Gastroesophageal sphincter (tissue), 3 donors: ENCODE measurements around the gene NUDT4.
"Not testable (repeated sequence)": the region's sequence is repeated elsewhere in the genome, so short reads cannot be mapped to it uniquely, and the experiment has no call there.

Source experiments
- CTCF ChIP-seq, 4 experiments: fragments of 200-600 bp in 2 of 4; fragments of 450-650 bp in 2 of 4; sonication (generic) in 1 of 4; IDR thresholded peaks; one replicate each; pipeline ENCODE4 v1.5.1; 2017 to 2019; ENCODE audit warnings: antibody characterized with exemption in 4 of 4, mild to moderate bottlenecking in 2 of 4, moderate library complexity in 2 of 4
- EP300 ChIP-seq: sonication (generic); formaldehyde crosslinking; IDR thresholded peaks from one replicate; pipeline ENCODE4 v1.6.1; 2017; ENCODE audit warnings: antibody characterized with exemption, mild to moderate bottlenecking

DNA sequence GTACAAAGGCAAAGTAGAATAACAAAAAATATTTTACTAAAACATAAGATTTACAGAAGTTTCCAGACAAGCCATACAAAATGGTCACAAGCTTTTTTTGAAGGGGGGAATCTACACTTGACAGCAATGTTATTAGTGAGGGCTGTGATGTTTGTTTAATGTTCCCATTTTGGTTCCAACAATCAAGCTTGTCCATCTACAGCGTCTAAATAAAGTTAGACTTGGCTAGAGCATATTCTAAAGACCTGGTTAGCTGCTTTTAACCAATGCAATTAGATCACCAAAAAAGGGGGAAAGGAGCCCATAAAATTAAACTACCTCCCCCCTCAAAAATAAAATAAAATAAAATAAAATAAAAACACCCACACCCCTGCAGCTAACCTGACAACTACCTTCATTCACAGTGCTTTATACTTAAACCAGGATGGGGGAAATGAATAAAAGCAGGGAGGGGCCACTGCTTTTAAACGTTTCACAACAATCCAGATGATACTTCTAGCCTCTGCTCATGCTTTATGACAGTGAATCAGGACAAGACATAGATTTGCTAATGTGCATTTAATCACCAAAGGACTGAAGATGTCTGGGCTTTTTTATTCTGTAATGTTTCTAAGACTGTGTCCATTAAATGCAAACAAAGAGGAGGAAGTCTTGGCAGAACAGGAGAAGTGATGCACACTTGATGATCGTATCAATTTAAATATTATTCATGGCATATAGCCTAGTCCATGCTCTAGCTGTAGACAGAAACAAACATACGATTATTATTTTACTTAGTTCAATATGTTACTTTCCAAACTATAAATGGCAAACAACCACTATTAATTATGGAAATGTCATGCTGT is 31.8 kb downstream of the NUDT4 start:
- TF ChIP-seq EP300; CTCF (IDR thresholded peaks at IDR 0.05): not testable (repeated sequence)
